ENCODE results near the gene DCTN4. TPM values are rescaled to one million over a fixed set of nuclear protein-coding genes. Genes with fewer than 3 reads are reported as not detected.

DCTN4 gene
- polyA plus RNA-seq, 3 donors: 14.6 to 34.4 (median 16.3) TPM

- Mint-ChIP-seq H3K36me3 (peaks cover 0 to 3% of the 10 kb centered on the region in 2 donors), H3K4me1 (peaks cover 67% of the 10 kb centered on the region), H3K4me3 (peak overlapping the region in 1 of 2 donors; percentile 81), H3K9me3 (no peaks in the 10 kb centered on the region), H3K27me3 (ENCODE audit: low read depth in 3 of 3) (peaks cover 0 to 1% (median 0%) of the 10 kb centered on the region in 3 donors), H3K27ac (peak overlapping the region; percentile 96 to 99 (median 98))
- H3K36me3 ChIP-seq (replicated peaks in 1 of 2; ENCODE audit: control insufficient read depth in 1 of 2, insufficient read depth in 2 of 2, low read length in 2 of 2): no peaks in the 10 kb centered on the region
- no peak for TF ChIP-seq CTCF (IDR thresholded peaks at IDR 0.05)
- no peaks in the 10 kb centered on the region for H4K20me1 ChIP-seq (ENCODE audit: insufficient read depth, low read length)
- WGBS (ENCODE audit: insufficient coverage): 0% methylated on average over 3 of the region's 7 CpGs
- H3K4me1 ChIP-seq (ENCODE audit: control insufficient read depth in 1 of 2, insufficient read depth in 2 of 2, low read length in 2 of 2): peaks cover 78 to 86% of the 10 kb centered on the region in 2 donors
- H3K4me3 ChIP-seq (replicated peaks in 1 of 3; ENCODE audit: low read depth in 2 of 3, low read length in 3 of 3): peak overlapping the region in 1 of 3 experiments; percentile 55
- intact Hi-C loops (cut with micrococcal nuclease): loop anchor here (2.0 to 10.0 kb wide), 3 partner anchors 14 to 698 kb away; no protein-coding TSS in a partner anchor
- peak overlapping the region; percentile 34 for H3K4me2 ChIP-seq (replicated peaks; ENCODE audit: extremely low read depth, low read length, poor library complexity, severe bottlenecking)
- no peaks in the 10 kb centered on the region for H3K27me3 ChIP-seq (ENCODE audit: control insufficient read depth in 2 of 2, insufficient read depth in 2 of 2, low read length in 2 of 2)
- no peaks in the 10 kb centered on the region for H3K9me3 ChIP-seq (replicated peaks in 1 of 2; ENCODE audit: control insufficient read depth in 1 of 2, insufficient read depth in 1 of 2, low read length in 2 of 2)
- peak overlapping the region; percentile 86 to 95 for H3K27ac ChIP-seq (ENCODE audit: low read depth in 1 of 2, low read length in 2 of 2)
- H3K79me2 ChIP-seq (ENCODE audit: insufficient read depth, low read length): peaks cover 20% of the 10 kb centered on the region
- peak; percentile 87 to 96 (median 95) for DNase-seq
- H2AFZ ChIP-seq (ENCODE audit: insufficient read depth, low read depth, low read length, poor library complexity, severe bottlenecking): no peak overlapping the region
- H3K9ac ChIP-seq (ENCODE audit: insufficient read depth, low read length, poor library complexity, severe bottlenecking): peak overlapping the region; percentile 53
Observed at GRCh38 chr5:150763023-150763769, 4.4 kb upstream of the DCTN4 start.

GRCh38 chr5:150762211-150762610, 3.4 kb upstream of the DCTN4 start:
- peak; percentile 85 to 92 (median 90) for DNase-seq
- no peaks in the 10 kb centered on the region for H3K36me3 ChIP-seq (replicated peaks in 1 of 2; ENCODE audit: control insufficient read depth in 1 of 2, insufficient read depth in 2 of 2, low read length in 2 of 2)
- H3K4me1 ChIP-seq (ENCODE audit: control insufficient read depth in 1 of 2, insufficient read depth in 2 of 2, low read length in 2 of 2): peaks cover 85 to 91% of the 10 kb centered on the region in 2 donors
- H3K4me2 ChIP-seq (replicated peaks; ENCODE audit: extremely low read depth, low read length, poor library complexity, severe bottlenecking): peak overlapping the region; percentile 34
- peaks cover 30% of the 10 kb centered on the region for H3K79me2 ChIP-seq (ENCODE audit: insufficient read depth, low read length)
- peak overlapping the region in 1 of 3 experiments; percentile 45 for H3K4me3 ChIP-seq (replicated peaks in 1 of 3; ENCODE audit: low read depth in 2 of 3, low read length in 3 of 3)
- 7% methylated on average over 2 of the region's 5 CpGs for WGBS (ENCODE audit: insufficient coverage)
- no peaks in the 10 kb centered on the region for H3K9me3 ChIP-seq (replicated peaks in 1 of 2; ENCODE audit: control insufficient read depth in 1 of 2, insufficient read depth in 1 of 2, low read length in 2 of 2)
- no peak overlapping the region for H2AFZ ChIP-seq (ENCODE audit: insufficient read depth, low read depth, low read length, poor library complexity, severe bottlenecking)
- Mint-ChIP-seq H3K4me1 (peaks cover 69% of the 10 kb centered on the region), H3K4me3 (peak overlapping the region; percentile 37 to 43), H3K9me3 (no peaks in the 10 kb centered on the region), H3K27me3 (ENCODE audit: low read depth in 3 of 3) (peaks cover 0 to 1% (median 0%) of the 10 kb centered on the region in 3 donors), H3K36me3 (peaks cover 2 to 3% of the 10 kb centered on the region in 2 donors), H3K27ac (peak overlapping the region; percentile 96 to 99 (median 98))
- intact Hi-C loops (cut with micrococcal nuclease): loop anchor here (2.0 to 10.0 kb wide), 3 partner anchors 15 to 697 kb away; no protein-coding TSS in a partner anchor
- H3K27me3 ChIP-seq (ENCODE audit: control insufficient read depth in 2 of 2, insufficient read depth in 2 of 2, low read length in 2 of 2): no peaks in the 10 kb centered on the region
- H3K9ac ChIP-seq (ENCODE audit: insufficient read depth, low read length, poor library complexity, severe bottlenecking): peak overlapping the region; percentile 53
- no peak for TF ChIP-seq CTCF (IDR thresholded peaks at IDR 0.05)
- H3K27ac ChIP-seq (ENCODE audit: low read depth in 1 of 2, low read length in 2 of 2): peak overlapping the region; percentile 86 to 95
- H4K20me1 ChIP-seq (ENCODE audit: insufficient read depth, low read length): no peaks in the 10 kb centered on the region

All from CD14-positive monocyte (primary cell).